NCI-H2196 (cell line): ENCODE measurements around the gene TMEM121B.

Experiments
- DNase-seq: peaks from one replicate; lab custom pipeline; 2025; ENCODE audit not compliant: unreplicated experiment; lab: John Stamatoyannopoulos, UW

Gene TMEM121B

DNA sequence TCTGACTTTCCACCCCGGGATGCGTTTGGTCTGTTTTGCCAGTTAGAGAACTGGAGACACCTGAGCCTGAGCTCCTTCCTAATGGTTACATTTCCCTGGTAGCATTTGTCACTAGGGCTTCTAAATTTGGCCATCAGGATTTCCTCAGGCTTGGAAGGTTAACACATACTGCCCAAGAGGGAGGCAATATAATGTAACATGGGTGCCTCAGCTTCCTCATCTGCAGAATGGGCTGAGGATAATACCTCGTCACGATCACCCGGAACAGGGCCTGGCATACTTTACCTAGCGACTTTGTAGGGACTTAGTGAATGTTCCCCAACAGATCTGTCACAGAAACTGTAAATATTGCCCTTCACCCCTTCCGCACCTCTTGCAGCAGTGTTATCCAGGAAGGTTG is 25.1 kb downstream of the TMEM121B start:
- DNase-seq: no peak

DNA sequence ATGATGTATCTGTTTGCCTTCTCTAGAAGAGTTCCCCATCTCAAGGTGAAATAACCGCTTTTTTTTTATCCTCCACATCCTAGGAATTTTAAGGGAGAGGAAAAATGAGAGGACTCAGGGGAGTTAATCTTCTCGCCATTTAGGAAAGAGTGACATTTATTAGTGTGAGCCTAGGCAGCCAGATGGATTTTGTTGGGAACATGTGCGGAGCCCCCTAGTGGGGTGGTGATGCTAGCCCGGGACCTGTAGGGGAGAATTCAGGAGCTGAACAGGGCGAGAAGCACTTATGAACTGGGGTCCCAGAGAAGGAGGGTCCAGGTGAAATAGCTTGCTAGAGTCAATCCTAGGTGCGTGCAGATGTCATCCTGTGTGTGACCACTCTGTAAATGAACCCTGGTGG is 25.6 kb downstream of the TMEM121B start:
- DNase-seq: no peak

- DNase-seq: no peak
Observed at GRCh38 chr22:17093081-17093480, 28.1 kb downstream of the TMEM121B start.

DNA sequence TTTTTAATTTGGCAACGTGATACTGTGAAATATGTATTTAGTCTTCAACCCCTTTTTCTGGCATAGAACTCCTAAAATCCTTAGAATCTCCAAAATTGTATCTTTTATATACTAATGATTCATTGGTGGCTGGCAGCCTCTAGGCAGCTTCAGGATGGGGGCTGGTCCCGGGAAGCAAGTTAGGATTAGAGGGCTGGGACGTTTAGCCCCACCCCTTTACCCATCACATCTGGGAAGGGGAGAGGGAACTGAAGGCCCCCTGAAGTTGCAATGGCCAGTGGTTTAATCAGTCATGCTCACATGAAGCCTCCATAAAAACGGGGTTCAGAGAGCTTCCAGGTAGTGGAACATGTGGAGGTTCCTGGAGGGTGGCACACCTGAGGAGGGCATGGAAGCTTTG is 29.3 kb downstream of the TMEM121B start:
- DNase-seq: no peak

DNA sequence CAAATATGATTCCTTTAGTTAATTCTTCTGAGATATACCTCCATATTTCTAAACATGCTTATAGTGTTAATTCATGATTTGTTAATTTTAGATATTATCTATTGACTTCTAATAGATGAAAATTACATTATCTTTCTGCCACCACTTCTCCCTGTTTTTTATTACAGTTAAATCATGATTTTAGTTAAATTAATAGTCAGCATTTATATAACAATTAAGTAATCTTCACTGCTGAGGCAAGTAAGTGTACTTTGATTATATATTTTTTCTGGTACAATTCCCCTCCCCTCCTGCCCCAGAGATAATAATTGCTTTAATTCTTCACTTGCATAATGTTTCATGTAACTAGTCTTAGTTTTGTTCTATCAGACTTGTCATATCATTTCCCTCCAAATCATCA is 30.6 kb downstream of the TMEM121B start:
- no peak for DNase-seq

DNA sequence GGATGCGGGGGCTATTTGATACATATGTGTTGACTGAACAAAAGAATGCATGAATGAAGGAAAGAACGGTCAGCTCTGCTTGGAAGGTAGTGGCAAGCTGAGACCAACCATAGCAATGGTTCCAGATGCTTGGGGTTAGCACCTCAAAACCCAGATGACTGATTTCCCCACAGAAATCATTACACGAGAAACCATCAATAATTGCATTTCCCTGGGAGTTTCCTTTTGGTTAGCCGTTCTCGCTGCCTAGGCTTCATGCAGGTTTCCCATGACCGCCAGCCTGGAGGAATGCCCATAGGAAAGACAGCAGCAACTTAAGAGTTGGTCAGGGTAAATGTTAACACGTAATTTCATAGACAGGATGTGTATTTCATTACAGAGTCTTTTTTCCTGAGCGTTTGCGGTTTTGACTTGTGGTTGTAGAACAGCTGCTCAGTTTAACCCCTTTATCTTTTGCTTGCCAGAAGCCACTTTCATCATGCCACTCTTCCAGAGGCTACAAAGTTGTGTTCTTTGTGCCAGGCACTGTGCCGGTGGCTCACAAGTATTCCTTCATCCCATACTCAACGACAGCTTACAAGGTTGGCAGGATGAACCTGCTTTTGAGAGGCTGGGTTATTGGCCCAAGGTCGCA is 33.5 kb downstream of the TMEM121B start:
- DNase-seq: peak; percentile 26

- DNase-seq: no peak
Observed at GRCh38 chr22:17086788-17087497, 34.2 kb downstream of the TMEM121B start.

GRCh38 chr22:17086296-17086695 is 34.9 kb downstream of the TMEM121B start:
- DNase-seq: no peak

DNA sequence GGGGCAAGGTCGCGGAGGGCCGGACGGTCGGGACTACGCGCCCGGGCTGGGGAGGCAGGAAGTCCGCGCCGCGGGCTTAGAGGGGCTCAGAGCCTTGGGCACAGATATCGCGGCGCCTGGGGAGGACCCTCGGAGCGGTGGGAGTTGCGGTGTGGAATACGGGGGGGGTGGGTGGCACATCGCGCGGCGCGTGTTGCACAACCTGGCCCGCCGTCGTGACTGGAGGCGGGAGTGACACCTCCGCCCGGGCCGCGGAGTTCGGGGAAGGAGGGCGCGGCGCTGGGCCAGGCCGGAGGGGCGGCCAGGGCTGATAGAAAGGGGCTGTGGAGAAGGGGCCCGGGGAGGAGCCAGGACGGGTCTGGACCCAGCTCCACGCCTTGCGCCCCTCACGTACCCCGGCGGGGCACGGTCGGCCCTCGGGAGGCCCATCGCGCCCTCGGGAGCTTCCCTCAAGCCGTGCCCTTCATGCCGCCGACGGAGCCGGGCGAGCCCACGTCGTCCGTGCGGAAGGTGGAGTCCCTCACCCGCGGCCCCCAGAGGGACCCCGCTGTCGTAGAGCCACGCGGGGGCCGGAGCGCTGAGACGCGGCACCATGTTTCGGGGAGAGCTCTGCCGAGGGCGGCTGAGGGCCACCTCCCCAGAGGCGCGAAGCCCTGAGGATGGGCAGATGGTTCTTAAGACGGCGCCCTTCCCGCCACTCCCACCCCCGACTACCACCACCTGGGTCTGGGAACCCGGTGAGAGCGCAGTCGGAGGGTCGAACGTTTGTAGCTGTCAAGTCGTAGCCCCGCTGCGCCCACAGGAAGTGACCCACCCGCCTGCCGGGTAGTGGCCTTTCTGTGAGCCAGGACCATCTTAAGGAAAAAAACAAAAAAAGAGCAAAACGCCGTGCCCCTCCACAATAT is 35.6 kb downstream of the TMEM121B start:
- no peak for DNase-seq

GRCh38 chr22:17084554-17085276 is 36.4 kb downstream of the TMEM121B start, which contains the start of gene IL17RA:
TSS of gene IL17RA (plus strand) at chr22:17085000. CDS start at chr22:17085092, 92 bp downstream.
- DNase-seq: peak; percentile 92

DNA sequence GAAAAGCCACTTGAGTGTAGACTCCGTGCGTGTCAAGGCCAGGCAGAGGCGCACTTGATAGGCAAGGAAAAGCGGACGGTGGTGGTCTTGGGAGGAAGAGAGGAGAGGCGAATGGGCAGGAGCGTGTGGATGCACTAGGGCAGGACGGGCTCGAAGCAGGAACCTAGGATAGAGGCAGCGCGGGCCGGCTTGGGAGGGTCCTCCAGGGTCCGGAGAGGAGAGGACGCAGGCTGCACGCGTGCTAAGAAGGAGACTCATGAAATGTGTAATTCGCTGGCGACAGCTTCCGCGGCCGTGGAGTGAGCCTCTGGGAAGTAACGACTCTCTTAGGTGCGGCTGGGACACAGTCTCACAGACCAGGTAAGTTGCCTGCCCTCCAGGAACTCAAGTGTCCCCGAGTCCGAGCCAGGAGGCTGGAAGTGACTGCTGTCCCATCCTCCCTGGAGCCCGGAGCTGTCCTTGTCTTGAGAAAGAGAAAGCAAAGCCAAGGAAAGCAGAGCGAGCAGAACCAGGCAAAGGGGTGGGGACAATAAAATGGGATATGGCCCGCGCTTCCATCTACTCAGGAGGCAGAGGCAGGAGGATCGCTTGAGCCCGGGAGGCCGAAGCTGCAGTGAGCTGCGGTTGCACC is 37.2 kb downstream of the TMEM121B start:
- DNase-seq: no peak

- DNase-seq: no peak
Observed at GRCh38 chr22:17083255-17083654, 37.9 kb downstream of the TMEM121B start.

- no peak for DNase-seq
Observed at GRCh38 chr22:17079572-17079971, 41.6 kb downstream of the TMEM121B start.

- no peak for DNase-seq
Observed at GRCh38 chr22:17077255-17077654, 43.9 kb downstream of the TMEM121B start.

DNA sequence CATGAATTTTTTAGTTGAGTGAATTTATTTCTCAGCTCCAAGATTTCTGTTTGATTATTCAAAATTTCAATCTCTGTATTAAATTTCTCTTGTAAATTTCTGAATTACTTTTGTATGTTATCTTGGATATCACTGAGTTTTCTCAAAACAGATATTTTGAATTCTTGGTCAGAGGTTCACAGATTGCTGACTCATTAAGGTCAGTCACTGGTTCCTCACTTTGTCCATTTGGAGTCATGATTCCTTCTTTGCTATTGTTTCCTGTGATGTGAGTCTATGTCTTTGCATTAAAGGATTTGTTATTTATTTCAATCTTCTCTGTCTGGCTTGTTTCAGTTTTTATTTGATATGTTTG is 46.5 kb downstream of the TMEM121B start:
- DNase-seq: no peak

DNA sequence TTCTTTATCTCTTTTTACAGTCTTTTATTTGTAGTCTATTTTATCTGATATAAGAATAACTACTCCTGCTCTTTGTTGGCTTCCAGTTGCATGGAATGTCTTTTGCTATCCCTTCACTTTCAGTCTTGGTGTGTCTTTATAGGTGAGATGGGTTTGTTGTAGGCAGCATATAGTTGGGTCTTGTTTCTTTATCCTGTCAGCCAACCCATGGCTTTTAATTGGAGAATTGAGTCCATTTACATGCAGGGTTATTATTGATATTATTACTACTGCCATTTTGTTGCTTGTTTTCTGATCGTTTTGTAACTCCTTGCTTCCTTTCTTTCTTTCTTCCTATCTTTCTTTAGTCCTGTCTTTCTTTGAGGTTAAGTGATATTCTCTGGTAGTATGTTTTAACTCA is 48.3 kb downstream of the TMEM121B start:
- no peak for DNase-seq
